Measurements from ENCODE around the gene IMPG1.

The IMPG1 gene

GRCh38 chr6:76072562-76072961 is at the start of gene IMPG1:
Gene IMPG1 (minus strand): TSS chr6:76072662. CDS start chr6:76072488, 174 bp downstream.
- DNase-seq = no peak

- no peak for DNase-seq
Observed at GRCh38 chr6:76120302-76120701, 47.8 kb upstream of the IMPG1 start.

- no peak for DNase-seq
Observed at GRCh38 chr6:76073281-76073680, 819 bp upstream of the IMPG1 start.

GRCh38 chr6:76057469-76057868 is 15.0 kb downstream of the IMPG1 start:
- DNase-seq = no peak

GRCh38 chr6:76052314-76052713 is 20.1 kb downstream of the IMPG1 start:
- DNase-seq = no peak

- no peak for DNase-seq
Observed at GRCh38 chr6:76043690-76044089, 28.8 kb downstream of the IMPG1 start.

GRCh38 chr6:76035713-76036112 is 36.7 kb downstream of the IMPG1 start:
- no peak for DNase-seq

GRCh38 chr6:76026101-76026500 is 46.4 kb downstream of the IMPG1 start:
- DNase-seq = no peak

GRCh38 chr6:76014626-76015530 is 57.6 kb downstream of the IMPG1 start:
- DNase-seq = no peak

GRCh38 chr6:76004202-76004601 is 68.3 kb downstream of the IMPG1 start:
- no peak for DNase-seq

GRCh38 chr6:76003686-76004085 is 68.8 kb downstream of the IMPG1 start:
- no peak for DNase-seq

- no peak for DNase-seq
Observed at GRCh38 chr6:76003113-76003512, 69.3 kb downstream of the IMPG1 start.

GRCh38 chr6:76000629-76001028 is 71.8 kb downstream of the IMPG1 start:
- DNase-seq = no peak

GRCh38 chr6:75997696-75998095 is 74.8 kb downstream of the IMPG1 start:
- no peak for DNase-seq

GRCh38 chr6:75993236-75994162 is 79.0 kb downstream of the IMPG1 start:
- DNase-seq = no peak

GRCh38 chr6:75991941-75992340 is 80.5 kb downstream of the IMPG1 start:
- peak in 1 of 2 experiments; percentile 3 for DNase-seq

- no peak for DNase-seq
Observed at GRCh38 chr6:75986935-75987334, 85.5 kb downstream of the IMPG1 start.

- DNase-seq = no peak
Observed at GRCh38 chr6:75975904-75976303, 96.6 kb downstream of the IMPG1 start.

- no peak for DNase-seq
Observed at GRCh38 chr6:75970093-75970492, 102.4 kb downstream of the IMPG1 start.

- no peak for DNase-seq
Observed at GRCh38 chr6:75968143-75968542, 104.3 kb downstream of the IMPG1 start.

GRCh38 chr6:75963569-75963968 is 108.9 kb downstream of the IMPG1 start:
- DNase-seq = no peak

GRCh38 chr6:75952128-75952527 is 120.3 kb downstream of the IMPG1 start:
- DNase-seq = no peak

GRCh38 chr6:75947935-75948334 is 124.5 kb downstream of the IMPG1 start:
- no peak for DNase-seq

Data from NCI-H526 (cell line).